GM21723 (cell line): Measurements from ENCODE around the gene NOTCH2.

ENCODE experiments used
- ATAC-seq: cut with Tn5 transposase; IDR thresholded peaks from one replicate; pipeline ENCODE4 v1.9.1; 2021; ENCODE audit warnings: mild to moderate bottlenecking, moderate library complexity; ENCODE audit not compliant: unreplicated experiment

Gene NOTCH2

GRCh38 chr1:119912963-119913362 is 156.5 kb downstream of the NOTCH2 start:
- ATAC-seq, result no peak

DNA sequence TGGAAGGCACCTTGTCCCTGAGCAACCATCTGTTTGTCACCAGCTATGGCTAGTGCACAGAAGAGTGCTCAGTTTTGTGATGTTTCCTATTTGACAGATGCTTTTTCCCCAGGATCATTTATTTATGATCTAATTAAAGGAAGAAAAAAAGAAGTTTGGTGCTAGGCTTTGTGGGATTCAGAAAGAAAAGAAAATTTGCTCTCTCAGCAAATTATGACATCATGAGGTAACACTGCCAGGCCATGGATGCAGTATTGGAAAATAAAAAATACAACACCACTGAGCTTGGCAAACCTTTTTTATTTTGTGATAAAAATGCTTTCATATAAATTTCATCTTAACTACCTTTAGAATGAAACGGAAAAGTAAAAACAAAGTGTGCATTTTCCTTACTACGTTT is 157.7 kb downstream of the NOTCH2 start:
- no peak for ATAC-seq

DNA sequence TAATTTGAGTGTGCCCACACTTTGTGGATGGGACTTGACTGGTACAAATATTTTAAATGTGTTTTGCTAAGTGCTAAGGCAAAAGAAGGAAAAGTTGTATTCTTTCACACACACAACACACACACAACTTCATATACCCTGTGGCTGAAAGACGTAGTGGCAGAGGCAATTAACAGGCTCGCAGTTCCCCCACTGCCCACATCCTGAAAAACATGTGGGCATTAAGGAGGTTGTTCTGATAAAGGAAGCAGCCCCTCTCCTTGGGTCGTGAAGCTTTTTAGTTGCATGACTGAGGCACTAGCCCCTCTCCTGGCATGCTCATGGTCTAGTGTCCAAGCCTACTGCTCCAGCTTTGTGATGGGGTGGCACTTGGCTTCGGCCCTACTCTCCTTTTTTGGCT is 158.8 kb downstream of the NOTCH2 start:
- no peak for ATAC-seq

GRCh38 chr1:119909890-119910596 is 159.4 kb downstream of the NOTCH2 start:
- ATAC-seq, result no peak

DNA sequence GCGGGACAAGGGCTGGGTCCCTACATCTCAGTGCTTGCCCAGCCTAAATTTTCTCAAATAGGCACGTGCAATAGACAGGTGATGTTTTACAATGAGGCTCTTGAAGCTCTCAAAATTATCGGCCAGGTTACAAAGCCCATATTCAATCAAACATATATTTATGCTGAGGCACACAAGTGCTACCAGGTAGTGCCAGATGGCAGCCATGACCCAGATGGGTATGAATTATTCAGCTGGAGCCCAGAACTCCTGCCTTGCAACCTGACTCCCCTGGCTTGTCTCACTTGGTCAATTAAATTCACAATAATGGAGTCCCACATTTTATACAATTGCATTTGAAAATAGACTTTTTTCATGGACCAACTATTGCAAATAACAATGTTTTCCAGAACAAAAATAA is 160.8 kb downstream of the NOTCH2 start:
- ATAC-seq, result no peak

GRCh38 chr1:119906927-119907652 is 162.4 kb downstream of the NOTCH2 start:
- no peak for ATAC-seq

- ATAC-seq, result no peak
Observed at GRCh38 chr1:119903443-119903835, 166.0 kb downstream of the NOTCH2 start.

DNA sequence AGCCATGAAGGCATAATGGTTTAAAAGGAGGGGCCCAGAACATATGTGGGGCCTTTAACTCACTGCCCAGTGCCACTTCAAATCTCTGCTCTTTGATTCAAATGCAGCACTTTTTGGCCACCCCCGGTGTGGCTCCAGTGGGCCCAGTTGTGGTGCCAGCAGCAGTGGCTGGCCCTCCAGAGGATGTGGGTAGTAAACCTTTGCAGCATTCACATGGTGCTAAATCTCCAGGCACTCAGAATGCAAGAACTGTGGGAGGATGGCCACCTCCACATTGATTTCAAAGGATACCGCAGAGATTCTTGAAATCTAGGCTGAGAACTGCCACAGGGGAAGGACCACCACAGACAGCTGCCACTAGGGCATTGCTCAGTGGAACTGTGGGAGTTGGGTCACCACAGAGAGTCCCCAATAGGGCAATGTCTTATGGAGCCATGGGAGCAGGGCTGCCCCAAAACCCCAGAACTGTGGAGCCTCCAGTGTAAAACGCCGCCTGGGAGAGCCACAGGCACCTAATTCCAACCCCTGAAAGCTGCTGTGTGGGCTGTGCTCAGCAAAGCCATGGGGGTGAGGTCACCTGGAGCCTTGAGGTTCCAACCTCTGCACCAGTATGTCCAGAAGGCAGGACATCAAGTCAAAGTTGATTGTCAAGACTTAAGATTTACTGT is 166.6 kb downstream of the NOTCH2 start:
- ATAC-seq, result no peak

DNA sequence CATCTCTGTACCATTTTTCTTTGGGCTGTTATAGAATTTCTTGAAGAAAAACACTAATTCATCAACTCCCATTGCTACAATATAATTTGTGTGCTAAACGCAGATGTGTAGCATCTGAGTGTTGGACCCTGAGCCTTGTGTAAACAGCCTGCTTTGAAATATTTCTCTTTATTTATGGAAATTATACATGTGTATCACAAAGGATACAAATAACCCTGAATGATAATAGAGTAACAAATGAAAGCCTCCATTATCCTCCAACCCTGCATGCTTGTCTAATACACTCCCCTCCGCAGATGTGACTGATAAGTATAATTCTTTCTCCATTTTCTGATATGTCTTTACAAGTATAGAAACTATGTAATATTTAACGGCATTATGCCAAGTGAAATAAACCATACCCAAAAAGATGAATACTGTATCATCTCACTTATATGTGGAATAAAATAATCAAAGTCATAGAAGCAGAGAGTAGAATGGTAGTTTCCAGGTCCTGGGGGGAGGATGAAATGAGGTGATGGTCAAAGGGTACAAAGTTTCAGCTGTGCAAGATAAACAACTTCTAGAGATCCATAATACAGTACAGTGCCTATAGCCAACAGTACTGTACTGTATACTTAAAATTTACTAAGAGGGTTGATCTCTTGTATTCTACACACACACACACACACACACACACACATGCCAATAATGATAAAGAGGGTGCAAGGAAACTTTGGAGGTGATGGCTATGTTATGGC is 170.3 kb downstream of the NOTCH2 start:
- ATAC-seq, result no peak

GRCh38 chr1:119898530-119898929 is 170.9 kb downstream of the NOTCH2 start:
- no peak for ATAC-seq

- ATAC-seq, result no peak
Observed at GRCh38 chr1:119896303-119896702, 173.2 kb downstream of the NOTCH2 start, which contains the start of gene ADAM30. Gene ADAM30, minus strand, starts transcription at chr1:119896515. Its CDS starts 179 bp downstream, at chr1:119896336.

DNA sequence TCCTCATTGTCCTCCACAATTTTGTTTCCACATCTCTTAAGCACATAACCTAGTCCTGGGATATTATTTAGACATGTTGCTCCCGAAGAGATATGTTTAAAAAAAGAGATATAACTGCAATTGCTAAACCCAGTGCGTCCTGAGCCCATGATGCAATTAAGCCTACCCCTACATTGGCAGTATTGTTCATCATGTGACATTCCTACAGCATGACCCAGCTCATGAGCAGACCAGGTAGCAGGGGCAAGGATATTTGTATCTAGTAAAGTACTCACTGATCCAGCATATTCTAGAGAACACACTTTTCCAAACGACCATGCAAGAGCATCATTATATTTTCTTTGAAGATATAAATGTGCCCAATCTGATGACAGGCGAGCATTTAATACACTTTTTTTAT is 174.4 kb downstream of the NOTCH2 start:
- ATAC-seq, result no peak

- ATAC-seq, result no peak
Observed at GRCh38 chr1:119893827-119894700, 175.4 kb downstream of the NOTCH2 start.

- ATAC-seq, result no peak
Observed at GRCh38 chr1:119893238-119893791, 176.1 kb downstream of the NOTCH2 start.

DNA sequence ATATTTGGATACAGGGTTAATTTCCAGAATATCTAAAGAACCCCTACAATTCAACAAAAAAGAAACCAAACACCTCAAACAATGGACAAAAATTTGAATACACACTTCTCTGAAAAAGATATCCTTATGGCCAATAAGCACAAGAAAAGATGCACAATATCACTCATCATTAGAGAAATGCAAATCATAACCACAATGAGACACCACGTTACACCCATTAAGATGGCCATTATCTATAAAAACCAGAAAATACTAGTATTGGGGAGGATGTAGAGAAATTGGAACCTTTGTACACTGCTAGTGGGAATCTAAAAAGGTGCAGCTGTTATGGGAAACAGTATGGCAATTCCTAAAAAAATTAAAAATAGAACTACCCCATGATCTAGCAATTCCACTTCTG is 178.1 kb downstream of the NOTCH2 start:
- no peak for ATAC-seq

- no peak for ATAC-seq
Observed at GRCh38 chr1:119888476-119888875, 181.0 kb downstream of the NOTCH2 start.

DNA sequence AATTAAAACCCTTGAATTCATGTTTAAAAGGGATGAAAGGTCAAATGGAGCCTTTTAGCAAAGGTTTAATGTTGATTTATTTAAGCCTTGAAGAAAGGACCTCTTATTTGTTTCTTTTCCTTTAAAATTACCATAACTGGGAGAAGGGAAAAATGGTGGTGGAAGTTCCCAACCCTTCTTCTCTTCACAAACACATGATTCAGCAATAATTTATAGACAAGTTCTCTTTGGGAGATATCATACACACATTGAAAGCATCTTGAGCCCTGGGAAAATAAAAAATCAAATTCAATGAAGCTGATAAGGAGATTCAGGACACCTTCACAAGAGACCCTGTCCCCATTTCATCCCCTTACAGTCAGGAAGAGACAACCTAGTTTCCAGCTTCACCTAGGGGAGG is 182.0 kb downstream of the NOTCH2 start:
- ATAC-seq, result no peak

DNA sequence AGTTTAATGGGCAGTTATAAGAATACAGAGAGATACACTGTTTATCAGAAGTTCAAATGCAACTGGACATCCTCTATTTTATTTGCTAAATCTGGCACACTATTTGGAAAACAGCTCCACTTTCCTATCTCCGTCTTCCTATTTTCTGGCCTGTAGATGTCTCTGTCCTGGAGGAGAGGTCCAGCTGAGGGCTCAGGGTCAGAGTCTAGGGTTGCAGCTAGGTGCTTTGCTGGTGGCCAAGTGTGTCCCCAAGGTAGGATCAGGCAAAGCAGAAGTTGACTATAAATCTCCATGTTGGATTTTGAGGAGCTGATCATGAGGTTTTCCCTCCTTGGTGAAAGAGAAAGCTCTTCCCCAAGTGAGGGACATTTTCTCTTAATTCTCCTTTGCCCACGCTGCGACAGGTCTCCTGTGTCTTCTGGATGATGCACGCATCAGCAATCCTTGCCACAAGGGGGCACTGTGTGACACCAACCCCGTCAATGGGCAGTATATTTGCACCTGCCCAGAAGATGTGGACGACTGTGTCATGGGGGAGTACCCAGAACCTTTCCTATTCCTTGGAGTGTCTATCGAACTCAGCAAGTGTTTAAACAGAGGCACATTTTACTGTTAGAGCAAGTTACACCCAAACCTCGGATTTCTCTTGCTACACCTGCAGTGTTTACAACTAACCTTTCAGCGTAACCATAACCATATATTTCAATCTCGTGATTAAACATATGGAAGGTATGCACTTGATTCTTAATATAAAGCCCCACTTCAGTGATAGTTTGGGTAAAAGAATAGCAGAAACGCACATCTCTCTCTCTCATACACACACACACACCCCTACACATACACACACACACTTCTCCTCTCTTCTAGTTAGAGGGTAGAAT is 183.3 kb downstream of the NOTCH2 start:
- ATAC-seq, result no peak

DNA sequence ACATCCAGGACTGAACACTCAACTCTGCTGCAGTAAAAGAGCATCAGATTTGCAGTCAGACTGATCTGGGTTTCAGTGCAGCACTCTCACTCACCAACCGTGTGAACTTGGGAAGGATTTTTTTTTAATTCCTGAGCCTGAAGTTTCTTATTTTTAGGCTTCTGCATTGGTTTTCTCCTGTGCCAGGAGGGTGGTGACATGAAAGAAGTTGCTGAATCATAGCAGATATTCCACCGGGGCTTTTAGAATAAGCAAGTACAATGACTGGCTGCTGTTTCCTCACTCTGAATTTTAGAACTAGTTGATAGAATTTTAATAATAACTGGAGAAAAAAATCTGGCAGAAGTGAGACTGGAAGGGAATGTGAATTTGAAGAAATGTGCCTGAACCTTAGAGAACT is 184.8 kb downstream of the NOTCH2 start:
- ATAC-seq, result no peak
